NCI-H446 treated with DMSO at 0.1 percent for 48 hours (cell line): ENCODE data around the gene ANKS3.
"Not testable (repeated sequence)": the region's sequence is repeated elsewhere in the genome, so short reads cannot be mapped to it uniquely, and the experiment has no call there.

Source experiments
- DNase-seq: peaks from one replicate; lab custom pipeline; 2025; lab: John Stamatoyannopoulos, UW

Gene ANKS3

GRCh38 chr16:4753227-4753626 lies 19.2 kb upstream of the ANKS3 start:
- DNase-seq = no peak

- no peak for DNase-seq
Measured at GRCh38 chr16:4752351-4753100, 18.5 kb upstream of the ANKS3 start.

- DNase-seq = no peak
Measured at GRCh38 chr16:4750896-4751295, 16.8 kb upstream of the ANKS3 start.

- DNase-seq = no peak
Measured at GRCh38 chr16:4749700-4750257, 15.7 kb upstream of the ANKS3 start.

GRCh38 chr16:4748682-4749411 lies 14.8 kb upstream of the ANKS3 start:
- DNase-seq = no peak

- no peak for DNase-seq
Measured at GRCh38 chr16:4747906-4748681, 14.0 kb upstream of the ANKS3 start.

- DNase-seq = no peak
Measured at GRCh38 chr16:4746991-4747574, 13.0 kb upstream of the ANKS3 start.

- DNase-seq = no peak
Measured at GRCh38 chr16:4746215-4746614, 12.1 kb upstream of the ANKS3 start.

GRCh38 chr16:4745274-4745569 lies 11.2 kb upstream of the ANKS3 start:
- DNase-seq = no peak

GRCh38 chr16:4744555-4745273 lies 10.6 kb upstream of the ANKS3 start:
- DNase-seq = no peak

GRCh38 chr16:4743226-4743878 lies 9.3 kb upstream of the ANKS3 start:
- DNase-seq = no peak

GRCh38 chr16:4738370-4738769 lies 4.3 kb upstream of the ANKS3 start:
- DNase-seq = not testable (repeated sequence)

GRCh38 chr16:4737545-4737944 lies 3.5 kb upstream of the ANKS3 start:
- DNase-seq = no peak

- DNase-seq = no peak
Measured at GRCh38 chr16:4736546-4736945, 2.5 kb upstream of the ANKS3 start.

GRCh38 chr16:4734730-4735535 lies 862 bp upstream of the ANKS3 start:
- peak; percentile 36 for DNase-seq

- DNase-seq = no peak
Measured at GRCh38 chr16:4733747-4734062, 366 bp downstream of the ANKS3 start.

- DNase-seq = no peak
Measured at GRCh38 chr16:4733211-4733742, 794 bp downstream of the ANKS3 start.

GRCh38 chr16:4729876-4730275 lies 4.2 kb downstream of the ANKS3 start:
- DNase-seq = no peak

GRCh38 chr16:4728676-4729075 lies 5.4 kb downstream of the ANKS3 start:
- DNase-seq = no peak

- DNase-seq = no peak
Measured at GRCh38 chr16:4726616-4727015, 7.5 kb downstream of the ANKS3 start.
